ENCODE results near the gene IL17RE. TPM values are rescaled to one million over a fixed set of nuclear protein-coding genes. Genes with fewer than 3 reads are reported as not detected.

Gene IL17RE
- total and polyA plus RNA-seq, 2 donors (not counting 3 experiments of a cell fraction or from before 2014, with no cell fraction given) = 1.2 to 1.3 TPM

GRCh38 chr3:9903904-9904303 lies 1.3 kb downstream of the IL17RE start:
- peak overlapping the region; percentile 2 for H3K27ac ChIP-seq (ENCODE audit: insufficient read depth, low read depth, low read length)

More at GRCh38 chr3:9903904-9904303, 1.3 kb downstream of the IL17RE start:
- Histone ChIP-seq H2AFZ (ENCODE audit: low read depth, low read length) (no peak overlapping the region), H3K9ac (replicated peaks; ENCODE audit: extremely low read depth, insufficient read depth, low read length) (no peak overlapping the region), H3K9me1 (replicated peaks; ENCODE audit: control insufficient read depth, extremely low read depth, insufficient read depth, low read length) (no peaks in the 10 kb centered on the region), H3K36me3 (ENCODE audit: control insufficient read depth in 2 of 2, extremely low read depth in 1 of 2, insufficient read depth in 2 of 2, low read length in 2 of 2) (no peaks in the 10 kb centered on the region), H3K4me3 (replicated peaks in 1 of 3; ENCODE audit: insufficient read depth in 1 of 3, low read depth in 1 of 3, low read length in 3 of 3) (no peak overlapping the region), H3K27me3 (ENCODE audit: control insufficient read depth in 2 of 2, insufficient read depth in 2 of 2, low read length in 2 of 2) (no peaks in the 10 kb centered on the region), H3K4me1 (ENCODE audit: control insufficient read depth, extremely low read depth, insufficient read depth, low read length) (peaks cover 27% of the 10 kb centered on the region), H3K4me2 (ENCODE audit: insufficient read depth, low read length) (no peak overlapping the region), H4K20me1 (replicated peaks; ENCODE audit: control insufficient read depth, extremely low read depth, insufficient read depth, low read length) (no peaks in the 10 kb centered on the region), H3K9me3 (replicated peaks; ENCODE audit: control insufficient read depth, insufficient read depth, low read length) (no peaks in the 10 kb centered on the region), H3K79me2 (ENCODE audit: control insufficient read depth, insufficient read depth, low read length) (no peaks in the 10 kb centered on the region)
- FAIRE-seq = no peak
- CTCF ChIA-PET = interaction anchor here (0.6 kb wide), 1 partner anchor 8 kb away, joined by 3 read pairs; no protein-coding TSS in a partner anchor
- intact Hi-C loops (cut with micrococcal nuclease) (loop anchor here (1.0 kb wide), 1 partner anchor 14 kb away; the partner anchor contains the start of gene JAGN1), dilution Hi-C loops (cut with MboI; ENCODE audit: extremely low pct_ligation_motif_present, low sequenced_read_pairs) (no loop called here)
- DNase-seq (ENCODE audit: low read depth, low spot score) = no peak
- TF ChIP-seq CTCF (IDR thresholded peaks at IDR 0.05; ENCODE audit: extremely low read depth in 1 of 2, insufficient read depth in 1 of 2, low read depth in 1 of 2, low read length in 2 of 2) (no peak), MAX (IDR thresholded peaks at IDR 0.05; ENCODE audit: insufficient read depth, insufficient read length) (no peak), MYC (IDR thresholded peaks at IDR 0.05; ENCODE audit: low read depth, low read length) (no peak), POLR2AphosphoS5 (IDR thresholded peaks at IDR 0.05; ENCODE audit: insufficient read depth, low read depth, low read length) (no peak), POLR2A (IDR thresholded peaks at IDR 0.05; ENCODE audit: low read depth, low read length) (no peak), FOS (IDR thresholded peaks at IDR 0.05; ENCODE audit: borderline replicate concordance, insufficient read depth, low read length) (no peak), JUN (IDR thresholded peaks at IDR 0.05; ENCODE audit: borderline replicate concordance, insufficient read depth, insufficient read length, low read depth) (no peak), EZH2 (IDR thresholded peaks at IDR 0.05; ENCODE audit: borderline replicate concordance, low read depth, low read length, severe bottlenecking) (no peak), GATA2 (IDR thresholded peaks at IDR 0.05; ENCODE audit: insufficient read depth, insufficient read length, low read depth, low read length) (no peak)
- BruUV-seq (replicated peaks) = no TSS peak
- POLR2A ChIA-PET = no interaction called here
